H9 (cell line): ENCODE measurements around the gene FRAS1. TPM values are rescaled to one million over a fixed set of nuclear protein-coding genes. Genes with fewer than 3 reads are reported as not detected.

Experiments used
- DNase-seq: peaks from one replicate; pipeline ENCODE4 v3.0.0-alpha.2; 2017
- H2AFZ ChIP-seq: one replicate; pipeline ENCODE4 v1.6.1; 2013; ENCODE audit warnings: mild to moderate bottlenecking, low read length, control low read depth, moderate library complexity
- H2AK5ac ChIP-seq: 2 replicates; pipeline ENCODE4 v1.6.1; 2013; ENCODE audit warnings: low read length, control low read depth, mixed read lengths; ENCODE audit not compliant: insufficient read length
- H2BK120ac ChIP-seq: one replicate; pipeline ENCODE4 v1.6.1; 2013; ENCODE audit warnings: low read depth, mild to moderate bottlenecking, low read length, control low read depth, inconsistent platforms; ENCODE audit not compliant: poor library complexity, severe bottlenecking
- H2BK12ac ChIP-seq: 2 replicates; pipeline ENCODE4 v1.6.1; 2013; ENCODE audit warnings: low read length, control low read depth, mixed read lengths, low read depth; ENCODE audit not compliant: insufficient read length
- H2BK15ac ChIP-seq: 2 replicates; pipeline ENCODE4 v1.6.1; 2013; ENCODE audit warnings: low read depth, low read length, control low read depth
- H2BK20ac ChIP-seq: one replicate; pipeline ENCODE4 v1.6.1; 2013; ENCODE audit warnings: low read depth, mild to moderate bottlenecking, low read length, control low read depth, inconsistent platforms; ENCODE audit not compliant: poor library complexity, severe bottlenecking
- H2BK5ac ChIP-seq: 2 replicates; pipeline ENCODE4 v1.6.1; 2013; ENCODE audit warnings: low read length, control low read depth, mixed read lengths; ENCODE audit not compliant: insufficient read length
- H3K14ac ChIP-seq: 2 replicates; pipeline ENCODE4 v1.6.1; 2013; ENCODE audit warnings: low read length, control low read depth; ENCODE audit not compliant: insufficient read depth
- H3K18ac ChIP-seq: 2 replicates; pipeline ENCODE4 v1.6.1; 2013; ENCODE audit warnings: low read depth, mild to moderate bottlenecking, mixed read lengths, low read length, control low read depth; ENCODE audit not compliant: insufficient read length
- H3K23ac ChIP-seq: 2 replicates; pipeline ENCODE4 v1.6.1; 2013; ENCODE audit warnings: low read length, control low read depth, mixed read lengths, low read depth; ENCODE audit not compliant: insufficient read length
- H3K23me2 ChIP-seq: 2 replicates; pipeline ENCODE4 v1.6.1; 2013; ENCODE audit warnings: low read depth, mild to moderate bottlenecking, mixed read lengths, low read length, control low read depth; ENCODE audit not compliant: insufficient read length, poor library complexity, severe bottlenecking
- H3K27ac ChIP-seq: 2 replicates; pipeline ENCODE4 v1.5.1; 2013; ENCODE audit warnings: low read length, control low read depth, mixed read lengths, low read depth; ENCODE audit not compliant: insufficient read length
- H3K27me3 ChIP-seq: 2 replicates; pipeline ENCODE4 v1.6.1; 2013; ENCODE audit warnings: low read length, control low read depth, inconsistent platforms; ENCODE audit not compliant: insufficient read depth
- H3K4ac ChIP-seq: 2 replicates; pipeline ENCODE4 v1.6.1; 2013; ENCODE audit warnings: low read depth, mild to moderate bottlenecking, control low read depth, inconsistent platforms, low read length, moderate library complexity
- H3K4me1 ChIP-seq: 2 replicates; pipeline ENCODE4 v1.6.1; 2013; ENCODE audit warnings: low read length, control low read depth, inconsistent platforms; ENCODE audit not compliant: insufficient read depth
- H3K4me2 ChIP-seq: 2 replicates; pipeline ENCODE4 v1.6.1; 2013; ENCODE audit warnings: low read length, control low read depth, mixed read lengths; ENCODE audit not compliant: insufficient read length, insufficient read depth
- H3K56ac ChIP-seq: 2 replicates; pipeline ENCODE4 v1.6.1; 2013; ENCODE audit warnings: low read depth, mild to moderate bottlenecking, mixed read lengths, low read length, control low read depth; ENCODE audit not compliant: insufficient read length
- H3K79me1 ChIP-seq: 2 replicates; pipeline ENCODE4 v1.6.1; 2013; ENCODE audit warnings: low read depth, mild to moderate bottlenecking, moderate library complexity, low read length, control low read depth, inconsistent platforms; ENCODE audit not compliant: insufficient read depth, poor library complexity, severe bottlenecking
- H3K79me2 ChIP-seq: 2 replicates; pipeline ENCODE4 v1.6.1; 2013; ENCODE audit warnings: low read length, control low read depth, inconsistent platforms; ENCODE audit not compliant: insufficient read depth
- H3K9ac ChIP-seq: 2 replicates; pipeline ENCODE4 v1.6.1; 2013; ENCODE audit warnings: low read length, control low read depth, mixed read lengths; ENCODE audit not compliant: insufficient read length; ENCODE audit errors: extremely low read depth
- H3K9me3 ChIP-seq: one replicate; pipeline ENCODE4 v1.6.1; 2013; ENCODE audit warnings: low read depth, low read length, inconsistent platforms; ENCODE audit not compliant: control insufficient read depth
- H3T11ph ChIP-seq: one replicate; pipeline ENCODE4 v1.6.1; 2013; ENCODE audit warnings: mild to moderate bottlenecking, low read length, control low read depth, inconsistent platforms
- H4K20me1 ChIP-seq: one replicate; pipeline ENCODE4 v1.6.1; 2013; ENCODE audit not compliant: control insufficient read depth, insufficient read length, insufficient read depth
- H4K5ac ChIP-seq: 2 replicates; pipeline ENCODE4 v1.6.1; 2013; ENCODE audit warnings: low read depth, mild to moderate bottlenecking, mixed read lengths, low read length, control low read depth; ENCODE audit not compliant: insufficient read length
- H4K8ac ChIP-seq: replicated peaks from 2 replicates; pipeline ENCODE4 v1.6.1; 2013; ENCODE audit warnings: low read length, control low read depth, mixed read lengths, low read depth; ENCODE audit not compliant: insufficient read length
- H4K91ac ChIP-seq: 2 replicates; pipeline ENCODE4 v1.6.1; 2013; ENCODE audit warnings: low read depth, mild to moderate bottlenecking, moderate library complexity, mixed read lengths, low read length, control low read depth; ENCODE audit not compliant: insufficient read length
- H3K27ac Mint-ChIP-seq, 3 experiments: 2 replicates in 2 of 3; 3 replicates in 1 of 3; pipeline ENCODE4 v1.8.0; 2020 to 2021; ENCODE audit warnings: mixed read lengths in 3 of 3, mild to moderate bottlenecking in 1 of 3, moderate library complexity in 1 of 3
- H3K27me3 Mint-ChIP-seq: 2 replicates; pipeline ENCODE4 v1.8.0; 2021; ENCODE audit warnings: low read depth, mild to moderate bottlenecking, moderate library complexity, mixed read lengths
- H3K36me3 Mint-ChIP-seq, 3 experiments: 2 replicates in 2 of 3; 3 replicates in 1 of 3; pipeline ENCODE4 v1.8.0; 2020 to 2021; ENCODE audit warnings: low read depth in 3 of 3, mixed read lengths in 3 of 3; ENCODE audit not compliant: insufficient read depth in 1 of 3
- H3K4me1 Mint-ChIP-seq, 2 experiments: 2 replicates each; pipeline ENCODE4 v1.8.0; 2020; ENCODE audit warnings: mixed read lengths in 2 of 2
- H3K4me3 Mint-ChIP-seq, 2 experiments: 2 replicates in 1 of 2; 3 replicates in 1 of 2; pipeline ENCODE4 v1.8.0; 2020 to 2021; ENCODE audit warnings: mild to moderate bottlenecking in 2 of 2, mixed read lengths in 2 of 2, moderate library complexity in 1 of 2
- H3K9me3 Mint-ChIP-seq, 2 experiments: 2 replicates in 1 of 2; 3 replicates in 1 of 2; pipeline ENCODE4 v1.8.0; 2020; ENCODE audit warnings: mild to moderate bottlenecking in 2 of 2, mixed read lengths in 2 of 2, moderate library complexity in 1 of 2
- WGBS: extraction: QIAGEN DNeasy Blood & Tissue Kit; methylation state at CpG from one replicate; pipeline ENCODE4 v1.1.7; 2013; ENCODE audit warnings: missing lambda C conversion rate, low lambda C conversion rate, mixed read lengths; ENCODE audit not compliant: insufficient read length; ENCODE audit errors: extremely low coverage; 5-methylcytosine and 5-hydroxymethylcytosine counted together
- total RNA-seq: library from RNA; stranded (reverse); gene quantifications from 2 replicates; pipeline ENCODE4 v1.2.1, GENCODE V29; 2021
- TF ChIP-seq, protein P1 (sequence below): fragments of 200-600 bp; sonication (generic); conservative IDR thresholded peaks from 3 replicates; pipeline ENCODE4 v1.8.0; 2021; ENCODE audit warnings: antibody characterized with exemption, mild to moderate bottlenecking

The FRAS1 gene
- total RNA-seq, 1 experiment from 2014 or later, result 58.5 TPM

- H3K18ac ChIP-seq, result no peak overlapping the region
- no peaks in the 10 kb centered on the region for H3K27me3 Mint-ChIP-seq
- no peaks in the 10 kb centered on the region for H4K20me1 ChIP-seq
- H3K9ac ChIP-seq, result no peak overlapping the region
- no peak overlapping the region for H3K27ac ChIP-seq
- H3K9me3 ChIP-seq, result no peaks in the 10 kb centered on the region
- H3K79me1 ChIP-seq, result no peaks in the 10 kb centered on the region
- H3K4me1 ChIP-seq, result peaks cover 10% of the 10 kb centered on the region
- H4K91ac ChIP-seq, result no peak overlapping the region
- WGBS, result no CpG with 5 or more reads among the region's 3 CpGs
- H2BK12ac ChIP-seq, result no peak overlapping the region
- TF ChIP-seq, protein P1, sequence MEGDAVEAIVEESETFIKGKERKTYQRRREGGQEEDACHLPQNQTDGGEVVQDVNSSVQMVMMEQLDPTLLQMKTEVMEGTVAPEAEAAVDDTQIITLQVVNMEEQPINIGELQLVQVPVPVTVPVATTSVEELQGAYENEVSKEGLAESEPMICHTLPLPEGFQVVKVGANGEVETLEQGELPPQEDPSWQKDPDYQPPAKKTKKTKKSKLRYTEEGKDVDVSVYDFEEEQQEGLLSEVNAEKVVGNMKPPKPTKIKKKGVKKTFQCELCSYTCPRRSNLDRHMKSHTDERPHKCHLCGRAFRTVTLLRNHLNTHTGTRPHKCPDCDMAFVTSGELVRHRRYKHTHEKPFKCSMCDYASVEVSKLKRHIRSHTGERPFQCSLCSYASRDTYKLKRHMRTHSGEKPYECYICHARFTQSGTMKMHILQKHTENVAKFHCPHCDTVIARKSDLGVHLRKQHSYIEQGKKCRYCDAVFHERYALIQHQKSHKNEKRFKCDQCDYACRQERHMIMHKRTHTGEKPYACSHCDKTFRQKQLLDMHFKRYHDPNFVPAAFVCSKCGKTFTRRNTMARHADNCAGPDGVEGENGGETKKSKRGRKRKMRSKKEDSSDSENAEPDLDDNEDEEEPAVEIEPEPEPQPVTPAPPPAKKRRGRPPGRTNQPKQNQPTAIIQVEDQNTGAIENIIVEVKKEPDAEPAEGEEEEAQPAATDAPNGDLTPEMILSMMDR, result no peak
- no peaks in the 10 kb centered on the region for H3K9me3 Mint-ChIP-seq
- H3K4me3 Mint-ChIP-seq, result no peak overlapping the region
- H3K4me1 Mint-ChIP-seq, result peaks cover 43 to 48% of the 10 kb centered on the region in 2 experiments
- no peak overlapping the region for H2BK120ac ChIP-seq
- no peak overlapping the region for H3K27ac Mint-ChIP-seq
- no peaks in the 10 kb centered on the region for H3K27me3 ChIP-seq
- H2BK20ac ChIP-seq, result no peak overlapping the region
- H2BK5ac ChIP-seq, result no peak overlapping the region
- H3K56ac ChIP-seq, result no peak overlapping the region
- H2AFZ ChIP-seq, result no peak overlapping the region
- no peak for DNase-seq
- no peak overlapping the region for H2BK15ac ChIP-seq
- H4K8ac ChIP-seq, result no peak overlapping the region
- H3K23ac ChIP-seq, result no peak overlapping the region
- no peak overlapping the region for H3K14ac ChIP-seq
- H3T11ph ChIP-seq, result no peak overlapping the region
- no peak overlapping the region for H2AK5ac ChIP-seq
- H3K4me2 ChIP-seq, result no peak overlapping the region
- no peaks in the 10 kb centered on the region for H3K79me2 ChIP-seq
- no peaks in the 10 kb centered on the region for H3K23me2 ChIP-seq
- peaks cover 0 to 6% (median 0%) of the 10 kb centered on the region in 3 experiments; a peak in 2 of 7 replicates for H3K36me3 Mint-ChIP-seq
- no peak overlapping the region for H3K4ac ChIP-seq
- no peak overlapping the region for H4K5ac ChIP-seq
These were observed 298.2 kb downstream of the FRAS1 start for GRCh38 chr4:78355306-78355705.
